K562 (cell line): ENCODE results near the gene ACTRT3. TPM values are rescaled to one million over a fixed set of nuclear protein-coding genes. Genes with fewer than 3 reads are reported as not detected.
A peak's percentile ranks its signal among the peaks of the same experiment; 100 is the strongest.

Experiments used
- ATAC-seq: fragments of 200-7000 bp; cut with Tn5 transposase; 3 replicates; pipeline ENCODE4 v1.9.1; 2020; ENCODE audit warnings: moderate library complexity
- BruUV-seq: library from RNA; stranded (reverse); fragments of 400-500 nt; replicated peaks from 2 replicates; lab custom pipeline; 2021; lab: Mats Ljungman, UMichigan
- CTCF ChIA-PET: fragments of 300-600 bp; formaldehyde crosslinking; extraction: SDS; loops from one replicate; lab custom pipeline; 2021; ENCODE audit warnings: low intra/inter-chr PET ratio; lab: Yijun Ruan, JAX
- POLR2A ChIA-PET: fragments of 300-600, 350-650 bp; sonication (Branson Sonifier 250); formaldehyde crosslinking; extraction: SDS; loops from one replicate; lab custom pipeline; 2021; ENCODE audit warnings: antibody characterized with exemption, inconsistent platforms; lab: Yijun Ruan, JAX
- DNase-seq, 4 experiments: peaks; one replicate each; pipeline versions ENCODE4 v3.0.0 to v3.0.0-alpha.2; 2011 to 2018; ENCODE audit warnings: low spot score in 3 of 4, mixed read lengths in 3 of 4; ENCODE audit errors: extremely low read depth in 1 of 4
- FAIRE-seq: peaks from 2 replicates; lab custom pipeline; 2011; peaks lifted over from hg19 to GRCh38; lab: Jason Lieb, UNC
- H2AFZ ChIP-seq: 2 replicates; pipeline ENCODE4 v1.6.0; 2011; ENCODE audit warnings: low read depth, low read length, control low read depth, inconsistent platforms
- H3K27ac ChIP-seq: fragments of 200-600 bp; 3 replicates; pipeline ENCODE4 v1.8.0; 2011; ENCODE audit warnings: low read depth, mild to moderate bottlenecking, control low read depth, inconsistent platforms, low read length, moderate library complexity, mixed read lengths; ENCODE audit errors: extremely low read depth
- H3K27me3 ChIP-seq, 2 experiments: fragments of 300-600 bp in 1 of 2; 2 replicates in 1 of 2; 3 replicates in 1 of 2; pipeline versions ENCODE4 v1.6.0 to v1.8.0; 2011; ENCODE audit warnings: inconsistent platforms in 2 of 2, low read length in 2 of 2, mild to moderate bottlenecking in 1 of 2, mixed read lengths in 1 of 2, moderate library complexity in 1 of 2; ENCODE audit not compliant: control insufficient read depth in 2 of 2, insufficient read depth in 2 of 2
- H3K36me3 ChIP-seq: fragments of 300-600 bp; 3 replicates; pipeline ENCODE4 v1.8.0; 2011; ENCODE audit warnings: mild to moderate bottlenecking, low read length, inconsistent platforms; ENCODE audit not compliant: control insufficient read depth, insufficient read depth
- H3K4me1 ChIP-seq, 2 experiments: fragments of 200-600 bp in 1 of 2; replicated peaks in 1 of 2; 2 replicates in 1 of 2; 3 replicates in 1 of 2; pipeline versions ENCODE4 v1.5.1 to v1.8.0; 2011; ENCODE audit warnings: inconsistent platforms in 2 of 2, low read length in 2 of 2, mild to moderate bottlenecking in 1 of 2, mixed read lengths in 1 of 2, moderate library complexity in 1 of 2; ENCODE audit not compliant: control insufficient read depth in 2 of 2, insufficient read depth in 2 of 2
- H3K4me2 ChIP-seq: 2 replicates; pipeline ENCODE4 v1.6.1; 2011; ENCODE audit warnings: low read length, control low read depth, inconsistent platforms, mixed read lengths; ENCODE audit not compliant: insufficient read depth
- H3K4me3 ChIP-seq: fragments of 200-600 bp; sonication (generic), shearing (Covaris generic); 2 replicates; pipeline ENCODE4 v1.5.1; 2016; ENCODE audit warnings: control low read depth, inconsistent platforms
- H3K79me2 ChIP-seq: fragments of 200-600 bp; 3 replicates; pipeline ENCODE4 v1.8.0; 2011; ENCODE audit warnings: low read length, inconsistent platforms; ENCODE audit not compliant: control insufficient read depth, insufficient read depth
- H3K9ac ChIP-seq, 2 experiments: 2 replicates each; pipeline versions ENCODE4 v1.6.0 to v1.6.1; 2011; ENCODE audit warnings: low read depth in 2 of 2, low read length in 2 of 2, control low read depth in 1 of 2, inconsistent platforms in 1 of 2, mild to moderate bottlenecking in 1 of 2, mixed read lengths in 1 of 2; ENCODE audit not compliant: insufficient read depth in 1 of 2
- H3K9me1 ChIP-seq: one replicate; pipeline ENCODE4 v1.6.0; 2011; ENCODE audit warnings: inconsistent platforms, mild to moderate bottlenecking, low read length, moderate library complexity; ENCODE audit not compliant: control insufficient read depth, insufficient read depth
- H3K9me3 ChIP-seq: replicated peaks from 2 replicates; pipeline ENCODE4 v1.5.1; 2011; ENCODE audit warnings: low read depth, low read length, inconsistent platforms; ENCODE audit not compliant: control insufficient read depth, insufficient read depth
- H4K20me1 ChIP-seq: replicated peaks from 2 replicates; pipeline ENCODE4 v1.6.1; 2011; ENCODE audit warnings: low read length, inconsistent platforms, mixed read lengths; ENCODE audit not compliant: control insufficient read depth, insufficient read depth
- AFF1 ChIP-seq, 2 experiments: fragments of 450-650 bp; IDR thresholded peaks; 2 replicates each; pipeline ENCODE4 v1.6.1; 2018; ENCODE audit warnings: mild to moderate bottlenecking in 2 of 2, low read depth in 1 of 2; ENCODE audit not compliant: partially characterized antibody in 2 of 2
- CLOCK ChIP-seq: fragments of 250-450 bp; sonication (Bioruptor Pico); IDR thresholded peaks from 2 replicates; pipeline ENCODE4 v1.4.0; 2020; ENCODE audit warnings: mild to moderate bottlenecking, moderate library complexity, borderline replicate concordance
- CSDE1 ChIP-seq, 2 experiments: fragments of 450-650 bp; IDR thresholded peaks; 2 replicates each; pipeline ENCODE4 v1.6.1; 2016; ENCODE audit warnings: mild to moderate bottlenecking in 1 of 2
- GTF3C2 ChIP-seq: IDR thresholded peaks from 3 replicates; pipeline ENCODE4 v1.6.1; 2011; ENCODE audit warnings: borderline replicate concordance, mild to moderate bottlenecking, moderate library complexity; ENCODE audit not compliant: insufficient read length; ENCODE audit errors: extremely low read depth
- HNRNPH1 ChIP-seq: fragments of 200-400 bp; formaldehyde crosslinking; optimal IDR thresholded peaks from 2 replicates; pipeline ENCODE3; 2017; ENCODE audit warnings: low read depth, mild to moderate bottlenecking, low read length, moderate library complexity
- ILK ChIP-seq: fragments of 450-650 bp; IDR thresholded peaks from 2 replicates; pipeline ENCODE4 v1.6.1; 2016; ENCODE audit warnings: missing genetic modification characterization, low read depth, mild to moderate bottlenecking, missing compliant biosample characterization, moderate library complexity, borderline replicate concordance
- RBM25 ChIP-seq: fragments of 200-400 bp; formaldehyde crosslinking; IDR thresholded peaks from 2 replicates; pipeline ENCODE4 v1.6.1; 2018; ENCODE audit warnings: low read length, low read depth, moderate library complexity; ENCODE audit not compliant: severe bottlenecking
- SRSF9 ChIP-seq: fragments of 200-400 bp; formaldehyde crosslinking; IDR thresholded peaks from 2 replicates; pipeline ENCODE4 v1.6.1; 2017; ENCODE audit warnings: low read depth, low read length, borderline replicate concordance
- TEAD4 ChIP-seq, 2 experiments: sonication (generic) in 1 of 2; formaldehyde crosslinking in 1 of 2; IDR thresholded peaks; 2 replicates each; pipeline versions ENCODE4 v1.6.1 to v1.8.0; 2012 to 2022; ENCODE audit warnings: borderline replicate concordance in 1 of 2, inconsistent platforms in 1 of 2, low read length in 1 of 2, mild to moderate bottlenecking in 1 of 2, missing genetic modification reagents in 1 of 2
- ZNF408 ChIP-seq: fragments of 250-450 bp; sonication (Bioruptor Pico); IDR thresholded peaks from 2 replicates; pipeline ENCODE4 v1.4.0; 2020; ENCODE audit warnings: low read depth, mild to moderate bottlenecking, moderate library complexity
- WGBS: fragments of 100-300 bp; shearing (Covaris generic); methylation state at CpG from one replicate; pipeline ENCODE4 v1.1.6; 2016; ENCODE audit warnings: low coverage, mixed read lengths; ENCODE audit not compliant: insufficient coverage; ENCODE audit errors: missing lambda C conversion rate; 5-methylcytosine and 5-hydroxymethylcytosine counted together
- in situ Hi-C: fragments of 300-500 bp; cut with MboI; formaldehyde crosslinking; loops from 4 replicates; pipeline ENCODE4 v1.15.0; 2018; ENCODE audit warnings: inconsistent platforms, mixed read lengths
- intact Hi-C: fragments of 100-400 bp; cut with micrococcal nuclease; formaldehyde crosslinking; loops from 2 replicates; pipeline ENCODE4 v1.14.2; 2022
- polyA plus RNA-seq, 8 experiments: library from polyadenylated mRNA; depleted of rRNA in 4 of 8; stranded (reverse) in 5 of 8; unstranded in 3 of 8; fragments of >200 nt; fragmentation: Nextera tagmentation in 2 of 8; fragmentation: Illumina TruSeq in 1 of 8; extraction: Ambion mirVana in 2 of 8; extraction: Trizol in 1 of 8; gene quantifications; 2 replicates each; pipeline versions ENCODE4 v1.2.1 to v1.2.3, GENCODE V29; 2011 to 2014; ENCODE audit warnings: inconsistent platforms in 1 of 8, missing spikeins in 1 of 8
- total RNA-seq, 7 experiments: library from RNA; depleted of rRNA in 6 of 7; stranded (reverse); fragments of >200 nt in 6 of 7; fragmentation: Illumina TruSeq in 2 of 7; extraction: Trizol in 2 of 7; gene quantifications; 2 replicates each; pipeline versions ENCODE4 v1.2.1 to v1.2.3, GENCODE V29; 2011 to 2021; ENCODE audit warnings: low replicate concordance in 1 of 7

The ACTRT3 gene
- total and polyA plus RNA-seq, 9 of the 15 experiments (the other 6 are each of a cell fraction or from before 2014, with no cell fraction given), result 0.06 to 0.11 (median 0.07) TPM; not detected in 5

- no peaks in the 10 kb centered on the region for H3K9me3 ChIP-seq
- ChIA-PET CTCF (no interaction called here), POLR2A (interaction anchor here (0.8 to 1.2 kb wide), 2 partner anchors 8 to 9 kb away, joined by 3 to 6 read pairs; no protein-coding TSS in a partner anchor)
- ATAC-seq (peak; percentile 77), FAIRE-seq (peak; percentile 72), DNase-seq (peak in 2 of 4 experiments; percentile 34 to 58)
- no peaks in the 10 kb centered on the region for H3K9me1 ChIP-seq
- in situ Hi-C loops, result no loop called here
- H3K4me3 ChIP-seq, result no peak overlapping the region
- H3K4me2 ChIP-seq, result no peak overlapping the region
- no peak overlapping the region for H2AFZ ChIP-seq
- H3K27ac ChIP-seq, result no peak overlapping the region
- no peaks in the 10 kb centered on the region for H4K20me1 ChIP-seq
- H3K79me2 ChIP-seq, result peaks cover 14% of the 10 kb centered on the region
- H3K27me3 ChIP-seq, result no peaks in the 10 kb centered on the region
- no TSS peak for BruUV-seq
- peaks cover 0 to 13% of the 10 kb centered on the region in 2 experiments; a peak in 3 of 5 replicates for H3K4me1 ChIP-seq
- intact Hi-C loops, result no loop called here
- 26% methylated on average over 4 of the region's 4 CpGs for WGBS
- H3K9ac ChIP-seq, result no peak overlapping the region
- H3K36me3 ChIP-seq, result peaks cover 96% of the 10 kb centered on the region
- TF ChIP-seq SRSF9 (no peak), TEAD4 (IDR thresholded peaks at IDR 0.05; ENCODE audit: low read length) (peak; percentile 93), TEAD4 (CRISPR knock-in tag; IDR thresholded peaks at IDR 0.05; ENCODE audit: borderline replicate concordance) (no peak), CLOCK (CRISPR knock-in tag) (no peak), RBM25 (no peak), HNRNPH1 (no peak), AFF1 (IDR thresholded peaks at IDR 0.05; ENCODE audit: low read depth in 1 of 2, partially characterized antibody in 2 of 2) (no peak), CSDE1 (IDR thresholded peaks at IDR 0.05) (no peak), ZNF408 (CRISPR knock-in tag) (no peak), ILK (tag) (no peak), GTF3C2 (no peak)
These were observed 12.0 kb upstream of the ACTRT3 start for GRCh38 chr3:169781209-169781855.
